GM18508 (cell line): ENCODE data around the gene ZSCAN10.

Source experiments
- ATAC-seq: cut with Tn5 transposase; IDR thresholded peaks from one replicate; pipeline ENCODE4 v1.9.1; 2021; ENCODE audit warnings: moderate number of reproducible peaks; ENCODE audit not compliant: insufficient read depth, unreplicated experiment

Gene ZSCAN10

GRCh38 chr16:3112881-3113574 is 13.9 kb upstream of the ZSCAN10 start:
- no peak for ATAC-seq

- ATAC-seq, result no peak
Observed at GRCh38 chr16:3112058-3112880, 13.2 kb upstream of the ZSCAN10 start, which contains the start of gene ZNF205. Gene ZNF205 (plus strand): TSS chr16:3112586. CDS start chr16:3113431, 845 bp downstream.

- no peak for ATAC-seq
Observed at GRCh38 chr16:3106205-3106928, 7.3 kb upstream of the ZSCAN10 start.

GRCh38 chr16:3101841-3102470 is 2.9 kb upstream of the ZSCAN10 start:
- ATAC-seq, result no peak

GRCh38 chr16:3101018-3101840 is 2.1 kb upstream of the ZSCAN10 start:
- ATAC-seq, result no peak

- no peak for ATAC-seq
Observed at GRCh38 chr16:3099732-3100499, 822 bp upstream of the ZSCAN10 start.

- no peak for ATAC-seq
Observed at GRCh38 chr16:3099395-3099731, 269 bp upstream of the ZSCAN10 start.

- no peak for ATAC-seq
Observed at GRCh38 chr16:3097266-3097665, 1.8 kb downstream of the ZSCAN10 start.

GRCh38 chr16:3096362-3096761 is 2.7 kb downstream of the ZSCAN10 start:
- ATAC-seq, result no peak

- ATAC-seq, result no peak
Observed at GRCh38 chr16:3095869-3096268, 3.2 kb downstream of the ZSCAN10 start.

- no peak for ATAC-seq
Observed at GRCh38 chr16:3094289-3095027, 4.6 kb downstream of the ZSCAN10 start.

- ATAC-seq, result no peak
Observed at GRCh38 chr16:3092501-3092941, 6.6 kb downstream of the ZSCAN10 start.

GRCh38 chr16:3091551-3091950 is 7.5 kb downstream of the ZSCAN10 start:
- ATAC-seq, result no peak

GRCh38 chr16:3089717-3090592 is 9.1 kb downstream of the ZSCAN10 start:
- ATAC-seq, result no peak

GRCh38 chr16:3088925-3089716 is 10.0 kb downstream of the ZSCAN10 start:
- no peak for ATAC-seq

- no peak for ATAC-seq
Observed at GRCh38 chr16:3088450-3088849, 10.6 kb downstream of the ZSCAN10 start.
